Measurements from ENCODE around the gene CEACAM16.

DNA sequence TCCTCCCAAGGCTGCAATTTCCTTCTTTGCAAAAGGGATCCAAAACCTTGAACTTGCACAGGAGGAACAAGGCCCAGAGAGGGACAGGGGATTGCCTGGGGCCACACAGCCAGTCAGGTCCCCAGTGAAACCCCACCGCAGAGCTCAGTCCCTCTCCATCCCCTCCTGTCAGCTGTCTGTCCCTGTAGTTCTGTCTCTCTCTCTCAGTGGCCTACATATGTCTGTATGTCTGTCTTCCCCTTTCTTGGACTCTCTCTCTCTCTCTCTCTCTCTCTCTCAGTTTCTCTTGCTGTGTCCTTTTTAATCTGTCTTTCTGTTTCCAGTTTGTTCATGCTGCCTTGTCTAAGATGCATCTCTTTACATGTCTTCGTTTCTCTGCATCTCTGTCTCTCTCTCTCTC is 16.1 kb upstream of the CEACAM16 start:
- no peak for TF ChIP-seq HCFC1 (IDR thresholded peaks at IDR 0.05; ENCODE audit: low read length)
- TF ChIP-seq, protein P1, sequence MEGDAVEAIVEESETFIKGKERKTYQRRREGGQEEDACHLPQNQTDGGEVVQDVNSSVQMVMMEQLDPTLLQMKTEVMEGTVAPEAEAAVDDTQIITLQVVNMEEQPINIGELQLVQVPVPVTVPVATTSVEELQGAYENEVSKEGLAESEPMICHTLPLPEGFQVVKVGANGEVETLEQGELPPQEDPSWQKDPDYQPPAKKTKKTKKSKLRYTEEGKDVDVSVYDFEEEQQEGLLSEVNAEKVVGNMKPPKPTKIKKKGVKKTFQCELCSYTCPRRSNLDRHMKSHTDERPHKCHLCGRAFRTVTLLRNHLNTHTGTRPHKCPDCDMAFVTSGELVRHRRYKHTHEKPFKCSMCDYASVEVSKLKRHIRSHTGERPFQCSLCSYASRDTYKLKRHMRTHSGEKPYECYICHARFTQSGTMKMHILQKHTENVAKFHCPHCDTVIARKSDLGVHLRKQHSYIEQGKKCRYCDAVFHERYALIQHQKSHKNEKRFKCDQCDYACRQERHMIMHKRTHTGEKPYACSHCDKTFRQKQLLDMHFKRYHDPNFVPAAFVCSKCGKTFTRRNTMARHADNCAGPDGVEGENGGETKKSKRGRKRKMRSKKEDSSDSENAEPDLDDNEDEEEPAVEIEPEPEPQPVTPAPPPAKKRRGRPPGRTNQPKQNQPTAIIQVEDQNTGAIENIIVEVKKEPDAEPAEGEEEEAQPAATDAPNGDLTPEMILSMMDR (IDR thresholded peaks at IDR 0.05 in 2 of 3, conservative IDR thresholded peaks at IDR 0.05 in 1 of 3; ENCODE audit: control insufficient read depth in 2 of 3, extremely low read depth in 1 of 3, insufficient read depth in 1 of 3, low read depth in 3 of 3, low read length in 3 of 3): no peak
- TF ChIP-seq POLR2AphosphoS5 (IDR thresholded peaks at IDR 0.05; ENCODE audit: low read length): no peak
- TF ChIP-seq NFYA (IDR thresholded peaks at IDR 0.05; ENCODE audit: borderline replicate concordance, low read depth, low read length): no peak
- no peak for TF ChIP-seq SP1 (IDR thresholded peaks at IDR 0.05; ENCODE audit: low read depth, low read length)
- TF ChIP-seq NRF1 (conservative IDR thresholded peaks at IDR 0.05; ENCODE audit: low read depth, low read length): no peak
- TF ChIP-seq RAD21 (IDR thresholded peaks at IDR 0.05; ENCODE audit: insufficient read depth, low read depth, low read length): no peak
- no peak for TF ChIP-seq ZNF24 (IDR thresholded peaks at IDR 0.05)
- TF ChIP-seq EZH2 (IDR thresholded peaks at IDR 0.05; ENCODE audit: borderline replicate concordance, control insufficient read depth, low read depth, low read length): no peak
- TF ChIP-seq SUPT20H (IDR thresholded peaks at IDR 0.05; ENCODE audit: borderline replicate concordance, control insufficient read depth, low read depth, low read length): no peak
- TF ChIP-seq, protein P2, sequence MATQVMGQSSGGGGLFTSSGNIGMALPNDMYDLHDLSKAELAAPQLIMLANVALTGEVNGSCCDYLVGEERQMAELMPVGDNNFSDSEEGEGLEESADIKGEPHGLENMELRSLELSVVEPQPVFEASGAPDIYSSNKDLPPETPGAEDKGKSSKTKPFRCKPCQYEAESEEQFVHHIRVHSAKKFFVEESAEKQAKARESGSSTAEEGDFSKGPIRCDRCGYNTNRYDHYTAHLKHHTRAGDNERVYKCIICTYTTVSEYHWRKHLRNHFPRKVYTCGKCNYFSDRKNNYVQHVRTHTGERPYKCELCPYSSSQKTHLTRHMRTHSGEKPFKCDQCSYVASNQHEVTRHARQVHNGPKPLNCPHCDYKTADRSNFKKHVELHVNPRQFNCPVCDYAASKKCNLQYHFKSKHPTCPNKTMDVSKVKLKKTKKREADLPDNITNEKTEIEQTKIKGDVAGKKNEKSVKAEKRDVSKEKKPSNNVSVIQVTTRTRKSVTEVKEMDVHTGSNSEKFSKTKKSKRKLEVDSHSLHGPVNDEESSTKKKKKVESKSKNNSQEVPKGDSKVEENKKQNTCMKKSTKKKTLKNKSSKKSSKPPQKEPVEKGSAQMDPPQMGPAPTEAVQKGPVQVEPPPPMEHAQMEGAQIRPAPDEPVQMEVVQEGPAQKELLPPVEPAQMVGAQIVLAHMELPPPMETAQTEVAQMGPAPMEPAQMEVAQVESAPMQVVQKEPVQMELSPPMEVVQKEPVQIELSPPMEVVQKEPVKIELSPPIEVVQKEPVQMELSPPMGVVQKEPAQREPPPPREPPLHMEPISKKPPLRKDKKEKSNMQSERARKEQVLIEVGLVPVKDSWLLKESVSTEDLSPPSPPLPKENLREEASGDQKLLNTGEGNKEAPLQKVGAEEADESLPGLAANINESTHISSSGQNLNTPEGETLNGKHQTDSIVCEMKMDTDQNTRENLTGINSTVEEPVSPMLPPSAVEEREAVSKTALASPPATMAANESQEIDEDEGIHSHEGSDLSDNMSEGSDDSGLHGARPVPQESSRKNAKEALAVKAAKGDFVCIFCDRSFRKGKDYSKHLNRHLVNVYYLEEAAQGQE (IDR thresholded peaks at IDR 0.05; ENCODE audit: low read depth, low read length): no peak
- no peak for TF ChIP-seq CEBPB (IDR thresholded peaks at IDR 0.05; ENCODE audit: borderline replicate concordance in 1 of 2, low read depth in 2 of 2, low read length in 2 of 2)
- TF ChIP-seq, protein P3, sequence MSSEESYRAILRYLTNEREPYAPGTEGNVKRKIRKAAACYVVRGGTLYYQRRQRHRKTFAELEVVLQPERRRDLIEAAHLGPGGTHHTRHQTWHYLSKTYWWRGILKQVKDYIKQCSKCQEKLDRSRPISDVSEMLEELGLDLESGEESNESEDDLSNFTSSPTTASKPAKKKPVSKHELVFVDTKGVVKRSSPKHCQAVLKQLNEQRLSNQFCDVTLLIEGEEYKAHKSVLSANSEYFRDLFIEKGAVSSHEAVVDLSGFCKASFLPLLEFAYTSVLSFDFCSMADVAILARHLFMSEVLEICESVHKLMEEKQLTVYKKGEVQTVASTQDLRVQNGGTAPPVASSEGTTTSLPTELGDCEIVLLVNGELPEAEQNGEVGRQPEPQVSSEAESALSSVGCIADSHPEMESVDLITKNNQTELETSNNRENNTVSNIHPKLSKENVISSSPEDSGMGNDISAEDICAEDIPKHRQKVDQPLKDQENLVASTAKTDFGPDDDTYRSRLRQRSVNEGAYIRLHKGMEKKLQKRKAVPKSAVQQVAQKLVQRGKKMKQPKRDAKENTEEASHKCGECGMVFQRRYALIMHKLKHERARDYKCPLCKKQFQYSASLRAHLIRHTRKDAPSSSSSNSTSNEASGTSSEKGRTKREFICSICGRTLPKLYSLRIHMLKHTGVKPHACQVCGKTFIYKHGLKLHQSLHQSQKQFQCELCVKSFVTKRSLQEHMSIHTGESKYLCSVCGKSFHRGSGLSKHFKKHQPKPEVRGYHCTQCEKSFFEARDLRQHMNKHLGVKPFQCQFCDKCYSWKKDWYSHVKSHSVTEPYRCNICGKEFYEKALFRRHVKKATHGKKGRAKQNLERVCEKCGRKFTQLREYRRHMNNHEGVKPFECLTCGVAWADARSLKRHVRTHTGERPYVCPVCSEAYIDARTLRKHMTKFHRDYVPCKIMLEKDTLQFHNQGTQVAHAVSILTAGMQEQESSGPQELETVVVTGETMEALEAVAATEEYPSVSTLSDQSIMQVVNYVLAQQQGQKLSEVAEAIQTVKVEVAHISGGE (CRISPR knock-in tag; IDR thresholded peaks at IDR 0.05): no peak
- TF ChIP-seq EP300 (IDR thresholded peaks at IDR 0.05; ENCODE audit: borderline replicate concordance in 1 of 2, control insufficient read depth in 1 of 2, low read depth in 2 of 2, low read length in 2 of 2): no peak

Data from GM12878 (cell line).